ENCODE measurements around the gene KDM6A.
"Not testable (repeated sequence)": the region's sequence is repeated elsewhere in the genome, so short reads cannot be mapped to it uniquely, and the experiment has no call there.

The KDM6A gene

GRCh38 chrX:45068569-45068968, 195.6 kb downstream of the KDM6A start:
- Histone ChIP-seq H3K4me3 (ENCODE audit: low read depth, low read length) (no peak overlapping the region), H3K79me2 (no peaks in the 10 kb centered on the region), H3K4me2 (ENCODE audit: low read length) (no peak overlapping the region), H3K4me1 (no peaks in the 10 kb centered on the region), H3K9me3 (ENCODE audit: control insufficient read depth, low read length) (no peaks in the 10 kb centered on the region), H3K27me3 (ENCODE audit: control insufficient read depth, insufficient read depth, low read length) (no peaks in the 10 kb centered on the region), H2AFZ (no peak overlapping the region), H3K36me3 (ENCODE audit: control insufficient read depth, insufficient read depth, low read length) (no peaks in the 10 kb centered on the region), H3K9ac (no peak overlapping the region), H3K27ac (no peak overlapping the region)
- TF ChIP-seq CTCF (IDR thresholded peaks at IDR 0.05), result no peak

- no peak overlapping the region for H3K27ac ChIP-seq
- no peaks in the 10 kb centered on the region for H3K4me1 ChIP-seq
- H3K27me3 ChIP-seq (ENCODE audit: control insufficient read depth, insufficient read depth, low read length), result no peaks in the 10 kb centered on the region
- no peaks in the 10 kb centered on the region for H3K36me3 ChIP-seq (ENCODE audit: control insufficient read depth, insufficient read depth, low read length)
- no peak overlapping the region for H3K9ac ChIP-seq
- no peaks in the 10 kb centered on the region for H3K79me2 ChIP-seq
- H3K4me3 ChIP-seq (ENCODE audit: low read depth, low read length), result no peak overlapping the region
- no peak overlapping the region for H3K4me2 ChIP-seq (ENCODE audit: low read length)
- no peaks in the 10 kb centered on the region for H3K9me3 ChIP-seq (ENCODE audit: control insufficient read depth, low read length)
- H2AFZ ChIP-seq, result no peak overlapping the region
- TF ChIP-seq CTCF (IDR thresholded peaks at IDR 0.05), result peak; percentile 53
Observed at GRCh38 chrX:45070116-45071007, 197.4 kb downstream of the KDM6A start.

- H3K9me3 ChIP-seq (ENCODE audit: control insufficient read depth, low read length); H3K4me2 ChIP-seq (ENCODE audit: low read length); H3K79me2 ChIP-seq; H3K27ac ChIP-seq; H3K4me1 ChIP-seq; H3K36me3 ChIP-seq (ENCODE audit: control insufficient read depth, insufficient read depth, low read length); H2AFZ ChIP-seq; H3K4me3 ChIP-seq (ENCODE audit: low read depth, low read length); H3K9ac ChIP-seq; H3K27me3 ChIP-seq (ENCODE audit: control insufficient read depth, insufficient read depth, low read length): not testable (repeated sequence)
Observed at GRCh38 chrX:45073011-45073410, 200.0 kb downstream of the KDM6A start.

- Histone ChIP-seq H3K4me2 (ENCODE audit: low read length) (no peak overlapping the region), H3K4me1 (no peaks in the 10 kb centered on the region), H3K27me3 (ENCODE audit: control insufficient read depth, insufficient read depth, low read length) (no peaks in the 10 kb centered on the region), H3K9ac (no peak overlapping the region), H3K4me3 (ENCODE audit: low read depth, low read length) (no peak overlapping the region), H3K36me3 (ENCODE audit: control insufficient read depth, insufficient read depth, low read length) (no peaks in the 10 kb centered on the region), H3K27ac (no peak overlapping the region), H3K9me3 (ENCODE audit: control insufficient read depth, low read length) (no peaks in the 10 kb centered on the region), H2AFZ (no peak overlapping the region), H3K79me2 (no peaks in the 10 kb centered on the region)
- TF ChIP-seq CTCF (IDR thresholded peaks at IDR 0.05), result no peak
Observed at GRCh38 chrX:45077748-45078424, 204.9 kb downstream of the KDM6A start.

GRCh38 chrX:45083314-45083713, 210.3 kb downstream of the KDM6A start:
- H3K79me2 ChIP-seq, result no peaks in the 10 kb centered on the region
- TF ChIP-seq CTCF (IDR thresholded peaks at IDR 0.05), result no peak
- no peaks in the 10 kb centered on the region for H3K4me1 ChIP-seq
- no peaks in the 10 kb centered on the region for H3K9me3 ChIP-seq (ENCODE audit: control insufficient read depth, low read length)
- H3K4me2 ChIP-seq (ENCODE audit: low read length), result no peak overlapping the region
- no peak overlapping the region for H3K9ac ChIP-seq
- no peaks in the 10 kb centered on the region for H3K36me3 ChIP-seq (ENCODE audit: control insufficient read depth, insufficient read depth, low read length)
- no peak overlapping the region for H3K4me3 ChIP-seq (ENCODE audit: low read depth, low read length)
- H2AFZ ChIP-seq, result no peak overlapping the region
- no peaks in the 10 kb centered on the region for H3K27me3 ChIP-seq (ENCODE audit: control insufficient read depth, insufficient read depth, low read length)
- H3K27ac ChIP-seq, result no peak overlapping the region

All from parathyroid adenoma (tissue), 2 donors.